K562 (cell line): ENCODE results near the gene TSPAN15. TPM values are rescaled to one million over a fixed set of nuclear protein-coding genes. Genes with fewer than 3 reads are reported as not detected.
A peak's percentile ranks its signal among the peaks of the same experiment; 100 is the strongest.

Experiments
- BDP1 ChIP-seq: IDR thresholded peaks from 3 replicates; pipeline ENCODE4 v1.6.1; 2011; ENCODE audit not compliant: insufficient read length, insufficient read depth
- HCFC1 ChIP-seq: IDR thresholded peaks from 2 replicates; pipeline ENCODE4 v1.6.1; 2012; ENCODE audit warnings: low read depth, low read length, improper control_type of control experiment
- HNRNPLL ChIP-seq: fragments of 200-400 bp; formaldehyde crosslinking; IDR thresholded peaks from 2 replicates; pipeline ENCODE4 v1.6.1; 2017; ENCODE audit warnings: low read length, low read depth, mild to moderate bottlenecking; ENCODE audit not compliant: poor library complexity, severe bottlenecking
- IFI16 ChIP-seq: fragments of 250-450 bp; sonication (Bioruptor Pico); IDR thresholded peaks from 2 replicates; pipeline ENCODE4 v2.1.2; 2022; ENCODE audit warnings: mild to moderate bottlenecking, inconsistent platforms
- MEF2A ChIP-seq: IDR thresholded peaks from 2 replicates; pipeline ENCODE4 v1.6.1; 2011; ENCODE audit warnings: low read depth, mild to moderate bottlenecking, low read length, moderate library complexity; ENCODE audit not compliant: control insufficient read depth
- MYNN ChIP-seq, 2 experiments: sonication (generic); formaldehyde crosslinking in 1 of 2; IDR thresholded peaks; 2 replicates each; pipeline versions ENCODE4 v1.5.0 to v1.6.1; 2016 to 2020; ENCODE audit warnings: antibody characterized with exemption in 1 of 2, missing genetic modification reagents in 1 of 2
- NEUROD1 ChIP-seq: fragments of 150-350 bp; IDR thresholded peaks from 2 replicates; pipeline ENCODE4 v1.6.1; 2014; ENCODE audit warnings: borderline replicate concordance, low read length, low read depth; ENCODE audit not compliant: partially characterized antibody
- NFXL1 ChIP-seq: fragments of 450-650 bp; formaldehyde crosslinking; IDR thresholded peaks from 2 replicates; pipeline ENCODE4 v1.4.0; 2021; ENCODE audit warnings: mild to moderate bottlenecking
- NRF1 ChIP-seq, 2 experiments: fragments of 450-650 bp; IDR thresholded peaks in 1 of 2; conservative IDR thresholded peaks in 1 of 2; 2 replicates each; pipeline ENCODE4 v1.6.1; 2014; ENCODE audit warnings: mild to moderate bottlenecking in 2 of 2
- NUFIP1 ChIP-seq: fragments of 450-650 bp; IDR thresholded peaks from 2 replicates; pipeline ENCODE4 v1.6.1; 2018; ENCODE audit not compliant: partially characterized antibody
- POLR3G ChIP-seq: IDR thresholded peaks from 2 replicates; pipeline ENCODE4 v1.6.1; 2011; ENCODE audit not compliant: insufficient read length, insufficient replicate concordance; ENCODE audit errors: extremely low read depth
- RBM39 ChIP-seq: fragments of 200-400 bp; formaldehyde crosslinking; optimal IDR thresholded peaks from 2 replicates; pipeline ENCODE3; 2018; ENCODE audit warnings: low read depth, low read length
- SMAD4 ChIP-seq: fragments of 250-450 bp; sonication (Bioruptor Pico); conservative IDR thresholded peaks from 2 replicates; pipeline ENCODE4 v1.8.0; 2021; ENCODE audit warnings: inconsistent platforms, mild to moderate bottlenecking, moderate library complexity
- SMARCC2 ChIP-seq: fragments of 450-650 bp; IDR thresholded peaks from 2 replicates; pipeline ENCODE4 v1.6.1; 2017; ENCODE audit warnings: antibody characterized with exemption, moderate library complexity, mild to moderate bottlenecking, low read depth
- TAF7 ChIP-seq: fragments of 450-650 bp; IDR thresholded peaks from 2 replicates; pipeline ENCODE4 v1.6.1; 2016; ENCODE audit warnings: missing genetic modification characterization, missing compliant biosample characterization
- TBP ChIP-seq: optimal IDR thresholded peaks from 2 replicates; pipeline ENCODE3; 2011; ENCODE audit warnings: low read depth, low read length, improper control_type of control experiment
- YY1 ChIP-seq, 3 experiments: IDR thresholded peaks; 2 replicates each; pipeline ENCODE4 v1.6.1; 2011; ENCODE audit warnings: low read length in 2 of 3, mild to moderate bottlenecking in 2 of 3, moderate library complexity in 2 of 3, borderline replicate concordance in 1 of 3, control low read depth in 1 of 3, low read depth in 1 of 3; ENCODE audit not compliant: insufficient read depth in 3 of 3, insufficient replicate concordance in 2 of 3, control insufficient read depth in 1 of 3, insufficient read length in 1 of 3; ENCODE audit errors: extremely low read depth in 1 of 3
- ZBTB1 ChIP-seq: sonication (generic); formaldehyde crosslinking; IDR thresholded peaks from 2 replicates; pipeline ENCODE4 v1.8.1; 2023; ENCODE audit warnings: missing genetic modification reagents, low read depth, mild to moderate bottlenecking, borderline replicate concordance
- ZFPM2 ChIP-seq: fragments of 250-450 bp; sonication (Bioruptor Pico); IDR thresholded peaks from 2 replicates; pipeline ENCODE4 v1.5.1; 2022; ENCODE audit warnings: mild to moderate bottlenecking
- ZNF280A ChIP-seq: fragments of 450-650 bp; IDR thresholded peaks from 2 replicates; pipeline ENCODE4 v1.6.1; 2018; ENCODE audit warnings: mild to moderate bottlenecking, low read depth; ENCODE audit not compliant: partially characterized antibody
- ZNF644 ChIP-seq: fragments of 200-800 bp; sonication (Bioruptor generic); IDR thresholded peaks from 2 replicates; pipeline ENCODE4 v1.6.1; 2016; ENCODE audit warnings: low read depth, missing genetic modification characterization, missing compliant biosample characterization
- ZNF75A ChIP-seq: fragments of 450-650 bp; formaldehyde crosslinking; IDR thresholded peaks from 2 replicates; pipeline ENCODE4 v1.4.0; 2020; ENCODE audit warnings: mild to moderate bottlenecking
- ZNF780A ChIP-seq: fragments of 250-450 bp; sonication (Bioruptor Pico); IDR thresholded peaks from 2 replicates; pipeline ENCODE4 v1.5.0; 2021; ENCODE audit warnings: mild to moderate bottlenecking
- polyA plus RNA-seq, 8 experiments: library from polyadenylated mRNA; depleted of rRNA in 4 of 8; stranded (reverse) in 5 of 8; unstranded in 3 of 8; fragments of >200 nt; fragmentation: Nextera tagmentation in 2 of 8; fragmentation: Illumina TruSeq in 1 of 8; extraction: Ambion mirVana in 2 of 8; extraction: Trizol in 1 of 8; gene quantifications; 2 replicates each; pipeline versions ENCODE4 v1.2.1 to v1.2.3, GENCODE V29; 2011 to 2014; ENCODE audit warnings: inconsistent platforms in 1 of 8, missing spikeins in 1 of 8
- total RNA-seq, 7 experiments: library from RNA; depleted of rRNA in 6 of 7; stranded (reverse); fragments of >200 nt in 6 of 7; fragmentation: Illumina TruSeq in 2 of 7; extraction: Trizol in 2 of 7; gene quantifications; 2 replicates each; pipeline versions ENCODE4 v1.2.1 to v1.2.3, GENCODE V29; 2011 to 2021; ENCODE audit warnings: low replicate concordance in 1 of 7
- TF ChIP-seq, protein P1 (sequence below): IDR thresholded peaks from 3 replicates; pipeline ENCODE4 v1.6.1; 2011; ENCODE audit warnings: borderline replicate concordance, mild to moderate bottlenecking; ENCODE audit not compliant: insufficient read length, insufficient read depth
- TF ChIP-seq, protein P2 (sequence below): fragments of 250-450 bp; sonication (Bioruptor Pico); IDR thresholded peaks from 2 replicates; pipeline ENCODE4 v1.9.0; 2021; ENCODE audit warnings: mild to moderate bottlenecking, inconsistent platforms

The TSPAN15 gene
- total and polyA plus RNA-seq, 9 of the 15 experiments (the other 6 are each of a cell fraction or from before 2014, with no cell fraction given): 0.33 to 1.0 (median 0.45) TPM; not detected in 2

DNA sequence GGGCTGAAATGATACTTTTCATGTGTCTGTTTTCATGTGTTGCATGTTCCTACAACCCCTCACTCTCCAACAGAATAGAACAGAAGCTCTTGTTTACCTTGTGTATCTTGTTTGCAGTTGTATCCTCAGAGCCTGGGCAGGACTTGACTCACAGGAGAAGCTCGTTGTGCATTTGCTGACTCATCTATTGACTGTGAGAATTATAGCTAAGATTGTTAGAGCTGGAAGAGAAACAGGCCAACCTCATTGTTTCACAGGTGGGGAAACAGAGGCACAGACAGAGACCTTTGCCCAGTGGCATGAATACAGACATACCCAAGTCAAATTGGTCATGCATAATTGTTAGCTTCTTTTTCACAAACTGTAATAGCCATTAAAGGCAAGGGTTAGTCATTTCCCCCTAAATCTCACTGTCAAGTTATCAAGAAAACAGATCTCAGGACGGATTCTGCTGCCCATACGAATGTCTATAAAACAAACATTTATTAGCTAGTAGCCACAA, 4.6 kb upstream of the TSPAN15 start (continued):
- TF ChIP-seq, protein P1, sequence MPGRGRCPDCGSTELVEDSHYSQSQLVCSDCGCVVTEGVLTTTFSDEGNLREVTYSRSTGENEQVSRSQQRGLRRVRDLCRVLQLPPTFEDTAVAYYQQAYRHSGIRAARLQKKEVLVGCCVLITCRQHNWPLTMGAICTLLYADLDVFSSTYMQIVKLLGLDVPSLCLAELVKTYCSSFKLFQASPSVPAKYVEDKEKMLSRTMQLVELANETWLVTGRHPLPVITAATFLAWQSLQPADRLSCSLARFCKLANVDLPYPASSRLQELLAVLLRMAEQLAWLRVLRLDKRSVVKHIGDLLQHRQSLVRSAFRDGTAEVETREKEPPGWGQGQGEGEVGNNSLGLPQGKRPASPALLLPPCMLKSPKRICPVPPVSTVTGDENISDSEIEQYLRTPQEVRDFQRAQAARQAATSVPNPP: no peak
- no peak for TF ChIP-seq NFXL1 (CRISPR knock-in tag)
- TF ChIP-seq NRF1 (conservative IDR thresholded peaks at IDR 0.05 in 1 of 2, IDR thresholded peaks at IDR 0.05 in 1 of 2): peak; percentile 28 to 31; a peak in 1 of 4 replicates
- TF ChIP-seq YY1 (IDR thresholded peaks at IDR 0.05; ENCODE audit: borderline replicate concordance in 1 of 3, control insufficient read depth in 1 of 3, extremely low read depth in 1 of 3, insufficient read depth in 3 of 3, insufficient read length in 1 of 3, insufficient replicate concordance in 2 of 3, low read depth in 1 of 3, low read length in 2 of 3): no peak
- TF ChIP-seq ZNF644 (tag): no peak
- no peak for TF ChIP-seq ZBTB1 (CRISPR knock-in tag)
- TF ChIP-seq TBP: no peak
- no peak for TF ChIP-seq ZNF280A
- TF ChIP-seq, protein P2, sequence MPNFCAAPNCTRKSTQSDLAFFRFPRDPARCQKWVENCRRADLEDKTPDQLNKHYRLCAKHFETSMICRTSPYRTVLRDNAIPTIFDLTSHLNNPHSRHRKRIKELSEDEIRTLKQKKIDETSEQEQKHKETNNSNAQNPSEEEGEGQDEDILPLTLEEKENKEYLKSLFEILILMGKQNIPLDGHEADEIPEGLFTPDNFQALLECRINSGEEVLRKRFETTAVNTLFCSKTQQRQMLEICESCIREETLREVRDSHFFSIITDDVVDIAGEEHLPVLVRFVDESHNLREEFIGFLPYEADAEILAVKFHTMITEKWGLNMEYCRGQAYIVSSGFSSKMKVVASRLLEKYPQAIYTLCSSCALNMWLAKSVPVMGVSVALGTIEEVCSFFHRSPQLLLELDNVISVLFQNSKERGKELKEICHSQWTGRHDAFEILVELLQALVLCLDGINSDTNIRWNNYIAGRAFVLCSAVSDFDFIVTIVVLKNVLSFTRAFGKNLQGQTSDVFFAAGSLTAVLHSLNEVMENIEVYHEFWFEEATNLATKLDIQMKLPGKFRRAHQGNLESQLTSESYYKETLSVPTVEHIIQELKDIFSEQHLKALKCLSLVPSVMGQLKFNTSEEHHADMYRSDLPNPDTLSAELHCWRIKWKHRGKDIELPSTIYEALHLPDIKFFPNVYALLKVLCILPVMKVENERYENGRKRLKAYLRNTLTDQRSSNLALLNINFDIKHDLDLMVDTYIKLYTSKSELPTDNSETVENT (CRISPR knock-in tag): no peak
- no peak for TF ChIP-seq TAF7 (tag)
- TF ChIP-seq IFI16 (CRISPR knock-in tag): no peak
- no peak for TF ChIP-seq HNRNPLL
- TF ChIP-seq BDP1: no peak
- TF ChIP-seq NEUROD1: peak; percentile 21
- no peak for TF ChIP-seq POLR3G
- TF ChIP-seq HCFC1: no peak
- TF ChIP-seq RBM39: no peak
- TF ChIP-seq SMARCC2: peak; percentile 79
- no peak for TF ChIP-seq NUFIP1
- TF ChIP-seq ZFPM2: no peak
- no peak for TF ChIP-seq ZNF780A (CRISPR knock-in tag)
- TF ChIP-seq SMAD4: no peak
- TF ChIP-seq MYNN (IDR thresholded peaks at IDR 0.05): no peak
- TF ChIP-seq MYNN (CRISPR knock-in tag; IDR thresholded peaks at IDR 0.05): no peak
- no peak for TF ChIP-seq MEF2A
- no peak for TF ChIP-seq ZNF75A (CRISPR knock-in tag)
